LNCaP clone FGC (cell line): ENCODE results near the gene ADGRV1.
A peak's percentile ranks its signal among the peaks of the same experiment; 100 is the strongest.
"Not testable (repeated sequence)": the region's sequence is repeated elsewhere in the genome, so short reads cannot be mapped to it uniquely, and the experiment has no call there.

Experiments
- DNase-seq: peaks from one replicate; pipeline ENCODE4 v3.0.0-alpha.2; 2011; ENCODE audit warnings: low read depth
- H3K4me3 ChIP-seq: 2 replicates; pipeline ENCODE4 v1.5.1; 2011; ENCODE audit warnings: mild to moderate bottlenecking, low read depth, low read length, control low read depth
- CTCF ChIP-seq: IDR thresholded peaks from 2 replicates; pipeline ENCODE4 v1.5.1; 2012; ENCODE audit warnings: mild to moderate bottlenecking; ENCODE audit not compliant: control insufficient read depth, insufficient read depth; ENCODE audit errors: extremely low read depth

Gene ADGRV1

DNA sequence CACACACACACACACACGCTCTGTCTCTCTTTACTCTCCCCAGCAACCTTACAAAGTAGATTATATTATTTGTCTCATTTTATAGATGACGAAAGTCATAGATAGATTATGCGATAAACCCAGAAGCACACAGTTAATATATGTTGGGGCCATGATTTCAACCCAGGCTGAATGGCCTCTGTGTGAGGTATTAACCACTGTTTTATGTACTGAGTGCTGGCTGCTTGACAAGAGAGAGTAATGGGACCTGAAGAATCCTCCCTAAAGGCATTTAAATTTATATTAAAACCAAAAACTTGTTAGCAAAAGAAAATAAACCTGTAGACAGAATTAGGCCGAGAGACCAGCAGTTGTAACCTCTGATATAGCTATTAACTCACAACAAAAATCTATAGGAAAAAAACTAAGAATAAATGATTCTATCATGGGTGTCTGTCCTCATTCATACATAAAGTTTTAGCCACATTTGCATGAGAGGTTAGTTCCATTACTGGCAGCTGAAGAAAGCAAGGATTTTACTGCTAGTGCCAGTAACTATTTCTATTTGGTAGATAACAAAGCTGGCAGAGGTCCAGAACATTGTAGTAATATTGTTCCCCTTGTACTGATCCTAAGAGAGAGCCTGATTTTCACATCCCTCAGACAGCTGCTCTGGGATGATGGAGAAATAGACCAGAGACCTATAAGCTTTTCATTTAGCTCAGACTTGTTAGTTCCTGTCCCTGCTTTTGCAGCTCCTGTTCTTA is 250.9 kb downstream of the ADGRV1 start:
- DNase-seq: no peak
- TF ChIP-seq CTCF: no peak
- H3K4me3 ChIP-seq: no peak overlapping the region

DNA sequence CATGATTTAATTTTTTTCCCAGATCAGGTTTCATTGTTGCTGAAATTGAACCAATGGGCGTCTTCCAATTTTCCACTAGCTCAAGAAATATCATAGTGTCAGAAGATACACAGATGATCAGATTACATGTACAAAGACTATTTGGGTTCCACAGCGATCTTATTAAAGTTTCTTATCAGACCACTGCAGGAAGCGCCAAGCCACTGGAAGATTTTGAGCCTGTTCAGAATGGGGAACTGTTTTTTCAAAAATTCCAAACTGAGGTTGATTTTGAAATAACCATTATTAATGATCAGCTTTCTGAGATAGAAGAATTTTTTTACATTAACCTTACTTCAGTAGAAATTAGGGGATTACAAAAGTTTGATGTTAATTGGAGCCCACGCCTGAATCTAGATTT is 251.6 kb downstream of the ADGRV1 start:
- no peak for DNase-seq
- no peak overlapping the region for H3K4me3 ChIP-seq
- no peak for TF ChIP-seq CTCF

- DNase-seq: no peak
- no peak overlapping the region for H3K4me3 ChIP-seq
- TF ChIP-seq CTCF: no peak
Measured at GRCh38 chr5:90813392-90813791, 254.8 kb downstream of the ADGRV1 start.

DNA sequence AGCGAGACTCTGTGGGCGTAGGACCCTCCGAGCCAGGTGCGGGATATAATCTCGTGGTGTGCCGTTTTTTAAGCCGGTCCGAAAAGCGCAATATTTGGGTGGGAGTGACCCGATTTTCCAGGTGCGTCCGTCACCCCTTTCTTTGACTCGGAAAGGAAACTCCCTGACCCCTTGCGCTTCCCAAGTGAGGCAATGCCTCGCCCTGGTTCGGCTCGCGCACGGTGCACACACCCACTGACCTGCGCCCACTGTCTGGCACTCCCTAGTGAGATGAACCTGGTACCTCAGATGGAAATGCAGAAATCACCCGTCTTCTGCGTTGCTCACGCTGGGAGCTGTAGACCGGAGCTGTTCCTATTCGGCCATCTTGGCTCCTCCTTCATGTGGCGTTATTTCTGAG is 263.5 kb downstream of the ADGRV1 start:
- not testable (repeated sequence) for H3K4me3 ChIP-seq, DNase-seq

GRCh38 chr5:90824436-90824835 is 265.8 kb downstream of the ADGRV1 start:
- no peak overlapping the region for H3K4me3 ChIP-seq
- DNase-seq: no peak
- no peak for TF ChIP-seq CTCF

DNA sequence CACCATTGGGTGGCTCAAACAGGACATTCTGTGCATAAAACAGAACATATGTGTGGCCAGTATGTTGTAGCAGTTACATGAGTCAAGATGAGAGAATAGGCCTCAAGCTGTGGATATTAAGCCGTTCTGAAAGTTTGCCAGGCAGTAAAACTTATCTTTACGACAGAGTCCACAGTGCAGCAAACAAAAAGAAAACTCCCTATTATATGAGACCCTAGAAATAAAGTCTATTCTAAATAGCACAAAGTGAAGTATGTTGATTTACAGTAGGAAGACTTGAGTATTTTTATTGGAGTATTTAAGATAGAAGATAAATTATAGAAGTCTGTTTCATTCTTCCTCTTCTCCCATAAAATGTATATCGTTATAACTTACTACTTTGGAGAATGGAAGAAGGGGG is 271.5 kb downstream of the ADGRV1 start:
- TF ChIP-seq CTCF: no peak

GRCh38 chr5:90833753-90834152 is 275.2 kb downstream of the ADGRV1 start:
- TF ChIP-seq CTCF: no peak
- H3K4me3 ChIP-seq: no peak overlapping the region
- DNase-seq: no peak

More for the DNA sequence above, 271.5 kb downstream of the ADGRV1 start:
- no peak overlapping the region for H3K4me3 ChIP-seq
- peak; percentile 86 for DNase-seq
